Neural cell (in vitro differentiated cells): ENCODE measurements around the gene SLC4A2.

Experiments used
- CTCF ChIP-seq: fragments of 450-650 bp; IDR thresholded peaks from 2 replicates; pipeline ENCODE4 v1.5.1; 2014; ENCODE audit warnings: antibody characterized with exemption, mild to moderate bottlenecking, moderate library complexity; ENCODE audit not compliant: poor library complexity, severe bottlenecking
- EZH2 ChIP-seq: fragments of 200-600, 300-800 bp; shearing (Covaris generic), sonication (generic); IDR thresholded peaks from 2 replicates; pipeline ENCODE4 v1.6.1; 2014; ENCODE audit warnings: antibody characterized with exemption, low read length, borderline replicate concordance, mild to moderate bottlenecking; ENCODE audit not compliant: insufficient read depth, poor library complexity, severe bottlenecking

- no peak for TF ChIP-seq CTCF
- no peak for TF ChIP-seq EZH2
Observed at GRCh38 chr7:151099486-151100211, 40.3 kb downstream of the SLC4A2 start.
